ENCODE results near the gene LRRFIP1. TPM values are rescaled to one million over a fixed set of nuclear protein-coding genes. Genes with fewer than 3 reads are reported as not detected.

LRRFIP1 gene
- polyA plus RNA-seq, 1 donor (not counting 4 experiments of a cell fraction or from before 2014, with no cell fraction given), result 115 TPM

DNA sequence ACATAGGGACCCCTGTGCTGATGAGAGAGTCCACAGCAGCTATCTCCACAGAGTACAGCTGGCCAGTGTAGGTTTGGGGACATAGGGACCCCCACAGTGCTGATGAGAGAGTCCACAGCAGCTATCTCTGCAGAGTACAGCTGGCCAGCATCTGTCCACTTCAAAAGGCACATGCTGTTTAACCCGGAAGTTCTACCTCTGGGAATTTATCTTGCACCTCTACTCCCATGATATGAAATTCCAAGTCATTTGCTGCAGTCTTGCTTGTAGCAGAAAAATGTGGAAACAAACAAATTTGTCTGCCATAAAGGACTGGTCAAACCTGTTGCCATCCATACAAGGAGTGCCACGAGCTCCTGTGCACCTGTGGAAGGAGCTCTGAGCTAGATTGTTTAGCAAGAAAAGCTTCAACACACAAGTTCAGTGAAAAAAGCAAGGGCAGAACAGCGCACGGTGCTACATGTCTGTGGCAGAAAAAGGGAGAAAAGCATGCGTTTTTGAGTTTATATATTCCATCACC is 33.1 kb downstream of the LRRFIP1 start:
- H3K79me2 ChIP-seq (ENCODE audit: control insufficient read depth, insufficient read depth, low read length), result no peaks in the 10 kb centered on the region
- no peak overlapping the region for H3K4me2 ChIP-seq (ENCODE audit: control insufficient read depth, extremely low read depth, insufficient read depth, low read depth, low read length)
- H3K4me1 ChIP-seq (ENCODE audit: control insufficient read depth, extremely low read depth, insufficient read depth, low read length), result peaks cover 15% of the 10 kb centered on the region
- H3K9me3 ChIP-seq (ENCODE audit: control insufficient read depth, low read depth, low read length), result no peaks in the 10 kb centered on the region
- H2AFZ ChIP-seq (ENCODE audit: control insufficient read depth, low read length), result no peak overlapping the region
- no peak overlapping the region for H3K9ac ChIP-seq (ENCODE audit: control insufficient read depth, extremely low read depth, insufficient read depth, low read length)
- H3K4me3 ChIP-seq (ENCODE audit: control insufficient read depth in 2 of 3, extremely low read depth in 1 of 3, insufficient read depth in 2 of 3, low read depth in 1 of 3, low read length in 3 of 3), result no peak overlapping the region
- no peak overlapping the region for H3K27ac ChIP-seq (ENCODE audit: control insufficient read depth, insufficient read depth, low read length)
- no peaks in the 10 kb centered on the region for H3K36me3 ChIP-seq (ENCODE audit: control insufficient read depth in 2 of 2, extremely low read depth in 1 of 2, insufficient read depth in 2 of 2, low read length in 2 of 2)
- dilution Hi-C loops (cut with MboI; ENCODE audit: extremely low pct_ligation_motif_present, low sequenced_read_pairs), result no loop called here
- H4K20me1 ChIP-seq (ENCODE audit: control insufficient read depth, extremely low read depth, insufficient read depth, low read length), result no peaks in the 10 kb centered on the region
- FAIRE-seq (no peak), DNase-seq (ENCODE audit: low read depth, low spot score) (no peak)
- H3K27me3 ChIP-seq (ENCODE audit: control insufficient read depth, extremely low read depth, insufficient read depth, low read length), result peaks cover 5% of the 10 kb centered on the region
- no peak for TF ChIP-seq EZH2 (IDR thresholded peaks at IDR 0.05; ENCODE audit: low read length)
- TF ChIP-seq, protein P1, sequence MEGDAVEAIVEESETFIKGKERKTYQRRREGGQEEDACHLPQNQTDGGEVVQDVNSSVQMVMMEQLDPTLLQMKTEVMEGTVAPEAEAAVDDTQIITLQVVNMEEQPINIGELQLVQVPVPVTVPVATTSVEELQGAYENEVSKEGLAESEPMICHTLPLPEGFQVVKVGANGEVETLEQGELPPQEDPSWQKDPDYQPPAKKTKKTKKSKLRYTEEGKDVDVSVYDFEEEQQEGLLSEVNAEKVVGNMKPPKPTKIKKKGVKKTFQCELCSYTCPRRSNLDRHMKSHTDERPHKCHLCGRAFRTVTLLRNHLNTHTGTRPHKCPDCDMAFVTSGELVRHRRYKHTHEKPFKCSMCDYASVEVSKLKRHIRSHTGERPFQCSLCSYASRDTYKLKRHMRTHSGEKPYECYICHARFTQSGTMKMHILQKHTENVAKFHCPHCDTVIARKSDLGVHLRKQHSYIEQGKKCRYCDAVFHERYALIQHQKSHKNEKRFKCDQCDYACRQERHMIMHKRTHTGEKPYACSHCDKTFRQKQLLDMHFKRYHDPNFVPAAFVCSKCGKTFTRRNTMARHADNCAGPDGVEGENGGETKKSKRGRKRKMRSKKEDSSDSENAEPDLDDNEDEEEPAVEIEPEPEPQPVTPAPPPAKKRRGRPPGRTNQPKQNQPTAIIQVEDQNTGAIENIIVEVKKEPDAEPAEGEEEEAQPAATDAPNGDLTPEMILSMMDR (optimal IDR thresholded peaks at IDR 0.05 in 1 of 3, IDR thresholded peaks at IDR 0.05 in 1 of 3, conservative IDR thresholded peaks at IDR 0.05 in 1 of 3; ENCODE audit: extremely low read depth in 1 of 3, insufficient read depth in 2 of 3, low read length in 3 of 3), result no peak
- H3K9me1 ChIP-seq (ENCODE audit: control insufficient read depth, extremely low read depth, insufficient read depth, low read length), result no peaks in the 10 kb centered on the region

DNA sequence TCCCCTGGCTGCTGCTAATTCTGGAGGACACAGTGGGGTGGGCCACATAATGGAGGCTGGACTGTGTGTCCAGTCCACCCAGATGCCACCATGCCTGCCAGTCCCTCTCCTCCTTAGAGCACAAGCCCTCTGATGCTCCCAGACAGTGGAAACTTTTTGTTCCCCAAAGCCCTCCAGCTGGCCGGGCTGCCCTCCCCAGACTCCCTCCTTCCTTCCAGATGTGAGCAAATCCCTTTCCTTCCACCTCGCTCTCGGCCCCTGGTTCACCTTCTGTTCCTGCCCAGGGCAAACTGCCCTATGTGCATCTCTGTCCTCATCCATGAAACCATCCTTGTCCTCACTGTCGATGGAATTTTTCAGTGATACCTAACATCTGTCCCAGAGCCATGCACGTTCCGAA is 33.9 kb downstream of the LRRFIP1 start:
- Histone ChIP-seq H3K4me2 (ENCODE audit: control insufficient read depth, extremely low read depth, insufficient read depth, low read depth, low read length) (no peak overlapping the region), H3K9me3 (ENCODE audit: control insufficient read depth, low read depth, low read length) (no peaks in the 10 kb centered on the region), H3K36me3 (ENCODE audit: control insufficient read depth in 2 of 2, extremely low read depth in 1 of 2, insufficient read depth in 2 of 2, low read length in 2 of 2) (no peaks in the 10 kb centered on the region), H3K9me1 (ENCODE audit: control insufficient read depth, extremely low read depth, insufficient read depth, low read length) (no peaks in the 10 kb centered on the region), H3K4me3 (ENCODE audit: control insufficient read depth in 2 of 3, extremely low read depth in 1 of 3, insufficient read depth in 2 of 3, low read depth in 1 of 3, low read length in 3 of 3) (no peak overlapping the region), H2AFZ (ENCODE audit: control insufficient read depth, low read length) (no peak overlapping the region), H3K79me2 (ENCODE audit: control insufficient read depth, insufficient read depth, low read length) (no peaks in the 10 kb centered on the region), H3K27me3 (ENCODE audit: control insufficient read depth, extremely low read depth, insufficient read depth, low read length) (peaks cover 5% of the 10 kb centered on the region), H3K27ac (ENCODE audit: control insufficient read depth, insufficient read depth, low read length) (no peak overlapping the region), H3K4me1 (ENCODE audit: control insufficient read depth, extremely low read depth, insufficient read depth, low read length) (peaks cover 15% of the 10 kb centered on the region), H4K20me1 (ENCODE audit: control insufficient read depth, extremely low read depth, insufficient read depth, low read length) (no peaks in the 10 kb centered on the region), H3K9ac (ENCODE audit: control insufficient read depth, extremely low read depth, insufficient read depth, low read length) (no peak overlapping the region)
- DNase-seq (ENCODE audit: low read depth, low spot score), result no peak
- no peak for TF ChIP-seq EZH2 (IDR thresholded peaks at IDR 0.05; ENCODE audit: low read length)
- TF ChIP-seq, protein P1 (optimal IDR thresholded peaks at IDR 0.05 in 1 of 3, IDR thresholded peaks at IDR 0.05 in 1 of 3, conservative IDR thresholded peaks at IDR 0.05 in 1 of 3; ENCODE audit: extremely low read depth in 1 of 3, insufficient read depth in 2 of 3, low read length in 3 of 3), result no peak
- dilution Hi-C loops (cut with MboI; ENCODE audit: extremely low pct_ligation_motif_present, low sequenced_read_pairs), result no loop called here
- no peak for FAIRE-seq
